Measurements from ENCODE around the gene SELENOW.
"Not testable (repeated sequence)": the region's sequence is repeated elsewhere in the genome, so short reads cannot be mapped to it uniquely, and the experiment has no call there.

- TF ChIP-seq POLR2A, CTCF (IDR thresholded peaks at IDR 0.05): not testable (repeated sequence)
These were observed 37.8 kb downstream of the SELENOW start for GRCh38 chr19:47816270-47816669.
